Activated T-helper 1 cell treated with anti-CD3 and anti-CD28 coated beads, Interleukin-2, amount 50 U/mL, for 16 hours (primary cell): Measurements from ENCODE around the gene PRR16.

Experiments used
- DNase-seq, 2 donors: peaks; one replicate each; pipeline ENCODE4 v3.0.0-alpha.2; 2020; ENCODE audit warnings: low read depth in 1 of 2, low spot score in 1 of 2

Gene PRR16

GRCh38 chr5:120706877-120707276 is 242.8 kb downstream of the PRR16 start:
- no peak for DNase-seq

GRCh38 chr5:120717381-120717780 is 253.3 kb downstream of the PRR16 start:
- DNase-seq = no peak

GRCh38 chr5:120730214-120730613 is 266.1 kb downstream of the PRR16 start:
- DNase-seq = no peak

- no peak for DNase-seq
Observed at GRCh38 chr5:120734033-120734432, 269.9 kb downstream of the PRR16 start.

- no peak for DNase-seq
Observed at GRCh38 chr5:120735076-120735475, 271.0 kb downstream of the PRR16 start.
